ENCODE data around the gene TST.

TST gene

DNA sequence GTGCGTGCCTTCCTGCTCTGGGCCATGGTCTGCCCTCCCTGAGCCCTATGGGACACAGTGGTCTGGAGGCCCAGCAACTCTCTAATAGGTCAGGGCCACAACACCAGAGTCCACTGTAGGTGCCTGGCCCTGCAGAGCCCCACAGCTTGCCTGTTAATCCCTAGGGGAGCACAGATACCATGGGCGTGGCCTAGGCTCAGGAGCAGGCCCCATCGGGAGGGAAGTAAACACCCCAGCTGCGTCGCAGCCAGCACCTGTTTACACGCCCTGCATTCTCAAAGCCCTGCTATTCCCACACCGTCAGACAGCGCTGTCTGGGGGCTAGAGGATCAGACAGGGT, 34.8 kb upstream of the TST start:
- DNase-seq (ENCODE audit: low read depth in 2 of 3, low spot score in 2 of 3): no peak

DNA sequence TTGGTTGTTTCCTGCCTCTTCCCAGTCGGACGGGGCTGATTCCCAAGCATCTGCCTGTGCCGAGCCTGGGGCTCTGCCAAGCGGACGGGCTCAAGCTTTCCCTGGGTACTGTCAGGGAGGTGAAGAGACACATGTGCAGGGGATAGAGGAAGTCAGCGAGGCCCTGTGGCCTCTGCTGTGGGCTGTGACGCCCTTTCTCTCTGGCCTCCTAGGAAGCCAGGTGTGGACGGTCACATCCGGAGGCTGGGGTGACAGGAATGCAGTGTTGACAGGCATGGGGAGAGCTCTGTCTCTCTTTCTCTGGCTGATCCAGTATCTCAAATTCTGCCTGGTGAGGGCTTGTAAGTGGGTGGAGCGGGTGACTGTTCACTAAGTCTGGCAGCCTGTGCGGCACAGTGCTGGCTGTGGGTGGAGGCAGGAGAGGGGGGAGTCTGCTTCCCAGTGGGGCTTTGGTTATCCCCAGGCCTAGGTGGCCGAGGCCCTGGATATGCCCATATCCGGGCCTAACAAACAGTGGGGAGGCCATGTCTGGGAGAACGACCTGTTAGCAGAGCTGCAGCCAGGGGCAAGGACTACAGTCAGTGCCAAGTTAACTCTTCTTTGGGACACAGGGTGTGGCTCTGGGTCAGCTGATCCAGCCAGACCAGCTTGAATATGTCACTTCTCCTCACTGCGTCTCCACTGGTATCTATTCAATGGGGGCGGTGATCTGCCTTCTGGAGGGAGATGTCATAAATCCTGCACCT, 34.2 kb upstream of the TST start:
- DNase-seq (ENCODE audit: low read depth in 2 of 3, low spot score in 2 of 3): no peak

GRCh38 chr22:37052386-37053309, 33.4 kb upstream of the TST start:
- no peak for DNase-seq (ENCODE audit: low read depth in 2 of 3, low spot score in 2 of 3)

DNA sequence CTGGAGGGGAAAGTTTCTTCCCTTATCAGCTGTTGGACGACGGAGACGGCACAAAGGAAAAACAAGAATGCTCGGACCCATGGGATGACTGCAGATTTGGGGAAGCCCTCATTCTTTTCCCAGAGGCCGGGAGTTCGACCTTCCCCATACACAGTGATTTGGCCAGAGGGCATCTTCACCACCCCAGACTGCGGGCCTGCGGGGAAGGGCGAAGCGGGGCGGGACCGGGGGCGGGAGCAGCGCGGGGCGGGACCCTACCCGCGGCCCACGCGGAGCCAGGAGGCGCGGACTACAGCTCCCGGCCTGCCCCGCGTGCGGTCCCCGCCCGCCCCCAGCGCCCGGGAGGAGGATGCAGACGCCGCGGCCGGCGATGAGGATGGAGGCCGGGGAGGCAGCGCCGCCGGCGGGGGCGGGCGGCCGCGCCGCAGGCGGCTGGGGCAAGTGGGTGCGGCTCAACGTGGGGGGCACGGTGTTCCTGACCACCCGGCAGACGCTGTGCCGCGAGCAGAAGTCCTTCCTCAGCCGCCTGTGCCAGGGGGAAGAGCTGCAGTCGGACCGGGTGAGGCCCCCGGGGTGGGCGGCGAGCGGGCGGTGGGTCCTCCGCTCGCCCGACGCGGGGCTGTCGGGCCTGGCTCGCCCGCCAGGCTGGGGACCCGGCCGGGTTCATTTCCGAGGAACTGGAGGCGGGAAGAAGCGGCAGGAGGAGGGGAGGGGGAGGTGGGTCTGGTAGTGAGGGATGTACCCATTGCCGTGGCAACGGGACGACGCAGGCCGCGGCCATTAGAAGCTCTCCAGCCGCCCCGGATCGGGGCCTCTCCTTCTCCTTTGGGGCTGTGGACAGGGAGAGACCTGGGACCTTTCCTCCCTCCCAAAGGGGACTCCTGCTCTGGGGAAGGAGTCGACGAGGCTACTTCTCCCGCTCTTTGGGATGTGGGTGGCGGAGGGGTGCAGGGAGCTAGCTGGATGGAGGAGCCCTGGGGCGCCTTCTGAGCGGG, 32.4 kb upstream of the TST start, which contains the start of gene KCTD17:
KCTD17 (plus strand) TSS at position 352 of the 995 bp plus-strand sequence; CDS start at position 371, 19 bp downstream.
- DNase-seq (ENCODE audit: low read depth in 2 of 3, low spot score in 2 of 3): peak; percentile 43 to 65 (median 56)

DNA sequence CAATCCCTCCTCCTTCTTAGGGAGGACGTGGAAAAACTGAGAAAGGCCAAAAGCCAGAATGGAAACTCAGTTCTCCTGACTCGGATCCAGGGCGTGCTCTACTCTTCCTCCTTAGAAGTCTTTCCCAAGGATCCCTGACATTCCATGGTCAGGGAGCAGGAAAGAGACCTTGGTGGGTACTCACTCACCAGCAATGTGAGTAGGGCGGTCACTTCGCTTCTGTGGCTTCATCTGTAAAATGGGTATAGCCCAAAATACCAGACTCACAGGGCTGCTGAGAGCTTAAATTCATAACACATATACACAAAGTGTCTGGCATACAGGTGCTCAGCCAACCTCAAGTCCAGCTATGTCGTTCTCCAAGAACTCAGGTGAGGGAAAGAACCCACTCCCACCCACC, 31.7 kb upstream of the TST start:
- no peak for DNase-seq (ENCODE audit: low read depth in 2 of 3, low spot score in 2 of 3)

- DNase-seq (ENCODE audit: low read depth in 2 of 3, low spot score in 2 of 3): no peak
Measured at GRCh38 chr22:37049224-37049623, 30.0 kb upstream of the TST start.

DNA sequence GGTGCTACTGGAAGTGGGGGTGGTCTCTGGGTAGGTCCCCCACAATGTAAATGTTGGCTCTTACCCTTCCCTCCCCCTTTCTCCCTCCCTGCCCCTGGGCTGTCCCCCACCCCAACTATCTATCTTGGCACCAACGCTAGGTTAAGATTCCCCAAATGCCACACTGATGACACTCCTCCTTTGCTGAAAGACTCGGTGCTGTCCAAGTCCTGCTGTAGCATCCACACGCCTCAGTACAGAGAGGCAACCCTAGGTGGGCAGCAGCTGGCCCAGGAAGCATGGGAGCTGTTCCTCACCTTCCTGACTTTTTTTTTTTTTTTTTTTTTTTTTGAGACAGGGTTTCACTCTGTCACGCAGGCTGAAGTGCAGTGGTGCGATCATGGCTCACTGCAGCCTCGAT, 28.9 kb upstream of the TST start:
- DNase-seq (ENCODE audit: low read depth in 2 of 3, low spot score in 2 of 3): no peak

DNA sequence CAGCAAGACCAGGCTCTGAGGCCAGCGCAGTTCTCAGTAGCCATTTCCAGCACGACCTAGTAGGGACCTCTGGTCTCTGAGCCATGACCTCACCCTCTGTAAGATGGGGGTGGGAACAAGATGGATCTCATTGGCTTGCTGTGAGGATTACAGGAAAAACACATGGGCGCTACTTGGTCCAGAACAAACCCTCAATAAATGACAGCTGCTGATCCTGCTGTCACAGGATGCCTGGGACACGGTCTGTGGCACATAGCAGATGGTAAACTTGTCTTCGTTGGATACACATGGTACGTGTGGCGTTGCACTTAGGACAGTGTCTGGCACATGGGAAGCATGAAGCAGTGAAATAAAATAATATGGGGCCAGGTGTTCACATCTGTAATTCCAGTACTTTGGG, 27.8 kb upstream of the TST start:
- DNase-seq (ENCODE audit: low read depth in 2 of 3, low spot score in 2 of 3): no peak

GRCh38 chr22:37046589-37046988, 27.3 kb upstream of the TST start:
- no peak for DNase-seq (ENCODE audit: low read depth in 2 of 3, low spot score in 2 of 3)

- DNase-seq (ENCODE audit: low read depth in 2 of 3, low spot score in 2 of 3): no peak
Measured at GRCh38 chr22:37045958-37046357, 26.7 kb upstream of the TST start.

GRCh38 chr22:37044634-37045625, 25.7 kb upstream of the TST start:
- DNase-seq (ENCODE audit: low read depth in 2 of 3, low spot score in 2 of 3): no peak

- no peak for DNase-seq (ENCODE audit: low read depth in 2 of 3, low spot score in 2 of 3)
Measured at GRCh38 chr22:37043828-37044538, 24.7 kb upstream of the TST start.

DNA sequence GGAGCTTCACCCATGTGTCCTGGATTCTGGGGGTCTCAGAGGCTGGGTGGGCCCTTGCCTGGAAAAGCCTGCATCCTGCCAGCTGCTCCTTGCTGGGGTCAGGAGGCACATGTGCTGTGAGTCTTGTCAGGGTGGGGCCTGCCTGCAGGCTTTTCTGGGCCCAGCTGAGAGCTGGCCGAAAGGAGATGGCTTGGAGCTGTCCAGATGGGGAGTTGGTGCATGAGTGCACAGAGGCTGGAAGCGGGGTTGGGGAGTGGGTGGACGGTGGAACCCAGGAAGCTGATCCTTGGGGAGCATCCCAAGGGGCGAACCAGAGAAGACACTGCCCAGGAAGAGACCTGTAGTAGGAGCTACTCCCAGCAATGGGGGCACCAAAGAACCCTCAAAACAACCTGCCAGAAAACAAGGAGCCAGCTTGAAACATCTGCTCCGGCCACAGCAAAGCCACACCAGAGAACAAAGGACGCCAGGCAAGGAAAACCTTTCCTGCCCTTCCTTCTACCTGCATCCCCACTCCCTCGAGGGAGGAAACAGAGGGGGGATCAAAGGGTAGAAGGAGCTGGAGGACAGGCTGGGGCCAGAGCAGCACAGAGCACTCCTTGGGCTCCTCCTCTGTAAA, 24.1 kb upstream of the TST start:
- DNase-seq (ENCODE audit: low read depth in 2 of 3, low spot score in 2 of 3): no peak

GRCh38 chr22:37039466-37039865, 20.2 kb upstream of the TST start:
- no peak for DNase-seq (ENCODE audit: low read depth in 2 of 3, low spot score in 2 of 3)

DNA sequence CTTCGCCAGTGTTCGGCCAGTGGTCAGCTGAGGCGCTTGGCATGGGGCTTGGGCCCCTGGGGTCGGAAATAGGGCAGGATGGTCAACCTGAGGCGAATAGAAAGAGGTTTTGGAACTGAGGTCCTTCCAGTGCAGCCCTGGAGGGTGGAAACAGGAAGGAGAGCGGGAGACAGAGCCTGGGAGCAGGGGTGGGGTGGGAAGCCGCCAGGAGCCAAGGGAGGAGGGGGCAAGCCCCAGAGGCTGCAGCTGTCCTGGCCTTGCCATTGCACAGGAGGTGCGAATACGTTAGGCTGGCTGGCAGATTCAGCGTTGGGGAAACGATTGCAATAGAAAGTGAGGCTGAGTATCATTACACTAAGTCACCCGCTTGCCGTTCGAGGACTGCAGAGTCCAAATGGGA, 18.4 kb upstream of the TST start:
- DNase-seq (ENCODE audit: low read depth in 2 of 3, low spot score in 2 of 3): no peak

- no peak for DNase-seq (ENCODE audit: low read depth in 2 of 3, low spot score in 2 of 3)
Measured at GRCh38 chr22:37036655-37037377, 17.6 kb upstream of the TST start.

DNA sequence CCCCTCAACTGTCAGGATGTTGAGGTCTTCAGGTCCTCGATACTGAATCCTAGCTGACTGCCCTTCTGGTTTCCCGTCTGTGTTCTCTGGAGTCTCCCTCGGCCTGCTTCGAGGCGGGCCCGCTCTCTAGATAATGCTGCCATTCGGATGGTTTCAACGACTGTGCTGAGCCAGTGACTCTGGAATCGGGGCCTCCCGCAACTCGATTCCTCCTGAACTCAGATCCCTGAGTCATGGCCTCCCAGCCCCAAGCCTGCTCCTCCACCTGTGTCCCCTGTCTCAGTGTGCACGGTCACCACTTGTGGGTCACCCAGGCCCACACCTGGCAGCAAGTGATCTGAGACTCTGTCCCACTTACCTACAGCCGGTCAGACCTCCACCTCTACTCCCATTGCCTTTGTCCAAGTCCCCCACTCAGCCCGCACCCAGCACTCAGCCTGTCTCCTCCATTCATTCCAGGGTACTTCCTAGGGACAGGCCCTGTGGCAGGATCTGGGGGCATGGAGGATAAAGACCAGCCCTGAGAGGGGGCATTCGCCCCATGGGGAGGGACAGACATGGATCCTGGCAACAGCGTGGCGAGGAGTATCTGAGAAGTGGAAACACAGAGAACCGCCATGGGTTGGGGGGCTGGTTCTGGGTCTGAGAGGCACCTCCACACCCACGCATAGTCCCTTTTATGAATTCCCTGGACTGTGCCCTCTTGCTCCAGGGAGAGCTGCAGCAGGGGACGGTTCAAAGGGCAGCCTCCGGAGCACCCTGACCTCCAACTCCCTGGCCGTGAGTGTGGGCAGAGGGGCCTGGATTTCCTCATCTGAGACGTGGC, 14.6 kb upstream of the TST start:
- DNase-seq (ENCODE audit: low read depth in 2 of 3, low spot score in 2 of 3): no peak
